GM18858 (cell line): ENCODE measurements around the gene VAT1L.

Experiments used
- ATAC-seq: cut with Tn5 transposase; IDR thresholded peaks from one replicate; pipeline ENCODE4 v1.9.1; 2021; ENCODE audit not compliant: unreplicated experiment

The VAT1L gene

GRCh38 chr16:77868052-77868451 is 79.7 kb downstream of the VAT1L start:
- peak; percentile 22 for ATAC-seq

GRCh38 chr16:77868478-77868877 is 80.1 kb downstream of the VAT1L start:
- peak; percentile 97 for ATAC-seq

- no peak for ATAC-seq
Measured at GRCh38 chr16:77869997-77870813, 81.8 kb downstream of the VAT1L start.

GRCh38 chr16:77871932-77872331 is 83.6 kb downstream of the VAT1L start:
- ATAC-seq, result no peak

GRCh38 chr16:77873066-77873465 is 84.7 kb downstream of the VAT1L start:
- no peak for ATAC-seq

- no peak for ATAC-seq
Measured at GRCh38 chr16:77874347-77874746, 86.0 kb downstream of the VAT1L start.

- ATAC-seq, result no peak
Measured at GRCh38 chr16:77876776-77877175, 88.4 kb downstream of the VAT1L start.

- no peak for ATAC-seq
Measured at GRCh38 chr16:77877712-77878347, 89.5 kb downstream of the VAT1L start.

GRCh38 chr16:77881355-77882030 is 93.1 kb downstream of the VAT1L start:
- no peak for ATAC-seq

- ATAC-seq, result no peak
Measured at GRCh38 chr16:77882358-77882757, 94.0 kb downstream of the VAT1L start.

GRCh38 chr16:77885571-77886295 is 97.4 kb downstream of the VAT1L start:
- no peak for ATAC-seq

GRCh38 chr16:77888871-77889270 is 100.5 kb downstream of the VAT1L start:
- no peak for ATAC-seq

GRCh38 chr16:77890075-77890474 is 101.7 kb downstream of the VAT1L start:
- no peak for ATAC-seq

GRCh38 chr16:77894162-77894561 is 105.8 kb downstream of the VAT1L start:
- no peak for ATAC-seq

- no peak for ATAC-seq
Measured at GRCh38 chr16:77895962-77896361, 107.6 kb downstream of the VAT1L start.

GRCh38 chr16:77896415-77897128 is 108.2 kb downstream of the VAT1L start:
- ATAC-seq, result no peak

- ATAC-seq, result no peak
Measured at GRCh38 chr16:77897129-77897437, 108.7 kb downstream of the VAT1L start.

GRCh38 chr16:77897831-77898605 is 109.7 kb downstream of the VAT1L start:
- no peak for ATAC-seq

GRCh38 chr16:77898671-77899211 is 110.4 kb downstream of the VAT1L start:
- ATAC-seq, result no peak

- ATAC-seq, result no peak
Measured at GRCh38 chr16:77899416-77899815, 111.1 kb downstream of the VAT1L start.
